ENCODE measurements around the gene TREH.

DNA sequence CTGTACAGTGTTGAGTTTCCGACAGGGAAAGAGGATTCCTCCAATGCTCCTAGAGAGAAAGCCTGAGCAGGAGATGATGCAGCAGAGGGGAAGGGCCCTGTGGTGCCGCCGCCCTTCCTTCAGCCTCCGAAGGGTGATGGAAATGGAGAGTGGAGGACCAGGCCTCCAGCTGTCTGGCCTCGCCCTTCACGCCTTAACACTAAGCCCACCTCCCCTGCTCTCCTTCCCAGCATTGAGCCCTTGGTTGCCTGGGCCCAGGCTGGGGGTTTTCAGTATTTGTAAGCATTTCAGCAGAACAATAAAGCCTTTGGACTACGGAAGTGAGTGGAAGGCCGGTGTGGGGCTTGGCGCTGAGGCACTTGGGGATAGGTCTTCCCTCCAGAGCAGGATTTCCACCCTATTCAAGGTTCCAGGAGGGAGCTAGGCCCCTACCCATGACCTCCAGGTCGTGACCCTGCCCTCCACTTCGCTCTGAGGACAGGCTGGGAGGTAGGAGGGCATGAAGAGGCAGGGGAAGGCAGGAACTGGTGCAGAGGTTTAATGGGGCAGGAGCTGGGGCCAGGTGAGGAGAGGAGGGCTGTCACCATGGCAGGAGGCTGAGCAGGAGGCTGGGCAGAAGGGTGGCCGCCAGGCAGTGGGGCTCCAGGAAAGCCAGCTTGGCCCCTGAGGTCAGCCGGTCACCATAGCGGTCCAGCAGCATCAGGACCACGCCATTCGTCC lies 21.6 kb downstream of the TREH start:
- TF ChIP-seq POLR2AphosphoS5 (IDR thresholded peaks at IDR 0.05; ENCODE audit: low read depth, low read length): no peak; the same call in 1 of the 2 replicates
- TF ChIP-seq, protein P1, sequence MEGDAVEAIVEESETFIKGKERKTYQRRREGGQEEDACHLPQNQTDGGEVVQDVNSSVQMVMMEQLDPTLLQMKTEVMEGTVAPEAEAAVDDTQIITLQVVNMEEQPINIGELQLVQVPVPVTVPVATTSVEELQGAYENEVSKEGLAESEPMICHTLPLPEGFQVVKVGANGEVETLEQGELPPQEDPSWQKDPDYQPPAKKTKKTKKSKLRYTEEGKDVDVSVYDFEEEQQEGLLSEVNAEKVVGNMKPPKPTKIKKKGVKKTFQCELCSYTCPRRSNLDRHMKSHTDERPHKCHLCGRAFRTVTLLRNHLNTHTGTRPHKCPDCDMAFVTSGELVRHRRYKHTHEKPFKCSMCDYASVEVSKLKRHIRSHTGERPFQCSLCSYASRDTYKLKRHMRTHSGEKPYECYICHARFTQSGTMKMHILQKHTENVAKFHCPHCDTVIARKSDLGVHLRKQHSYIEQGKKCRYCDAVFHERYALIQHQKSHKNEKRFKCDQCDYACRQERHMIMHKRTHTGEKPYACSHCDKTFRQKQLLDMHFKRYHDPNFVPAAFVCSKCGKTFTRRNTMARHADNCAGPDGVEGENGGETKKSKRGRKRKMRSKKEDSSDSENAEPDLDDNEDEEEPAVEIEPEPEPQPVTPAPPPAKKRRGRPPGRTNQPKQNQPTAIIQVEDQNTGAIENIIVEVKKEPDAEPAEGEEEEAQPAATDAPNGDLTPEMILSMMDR (IDR thresholded peaks at IDR 0.05): no peak
- no peak for TF ChIP-seq TCF7L2 (IDR thresholded peaks at IDR 0.05; ENCODE audit: low read depth, low read length)
- TF ChIP-seq SIN3A (IDR thresholded peaks at IDR 0.05; ENCODE audit: borderline replicate concordance, insufficient read depth, low read depth, low read length): no peak
- TF ChIP-seq, protein P2, sequence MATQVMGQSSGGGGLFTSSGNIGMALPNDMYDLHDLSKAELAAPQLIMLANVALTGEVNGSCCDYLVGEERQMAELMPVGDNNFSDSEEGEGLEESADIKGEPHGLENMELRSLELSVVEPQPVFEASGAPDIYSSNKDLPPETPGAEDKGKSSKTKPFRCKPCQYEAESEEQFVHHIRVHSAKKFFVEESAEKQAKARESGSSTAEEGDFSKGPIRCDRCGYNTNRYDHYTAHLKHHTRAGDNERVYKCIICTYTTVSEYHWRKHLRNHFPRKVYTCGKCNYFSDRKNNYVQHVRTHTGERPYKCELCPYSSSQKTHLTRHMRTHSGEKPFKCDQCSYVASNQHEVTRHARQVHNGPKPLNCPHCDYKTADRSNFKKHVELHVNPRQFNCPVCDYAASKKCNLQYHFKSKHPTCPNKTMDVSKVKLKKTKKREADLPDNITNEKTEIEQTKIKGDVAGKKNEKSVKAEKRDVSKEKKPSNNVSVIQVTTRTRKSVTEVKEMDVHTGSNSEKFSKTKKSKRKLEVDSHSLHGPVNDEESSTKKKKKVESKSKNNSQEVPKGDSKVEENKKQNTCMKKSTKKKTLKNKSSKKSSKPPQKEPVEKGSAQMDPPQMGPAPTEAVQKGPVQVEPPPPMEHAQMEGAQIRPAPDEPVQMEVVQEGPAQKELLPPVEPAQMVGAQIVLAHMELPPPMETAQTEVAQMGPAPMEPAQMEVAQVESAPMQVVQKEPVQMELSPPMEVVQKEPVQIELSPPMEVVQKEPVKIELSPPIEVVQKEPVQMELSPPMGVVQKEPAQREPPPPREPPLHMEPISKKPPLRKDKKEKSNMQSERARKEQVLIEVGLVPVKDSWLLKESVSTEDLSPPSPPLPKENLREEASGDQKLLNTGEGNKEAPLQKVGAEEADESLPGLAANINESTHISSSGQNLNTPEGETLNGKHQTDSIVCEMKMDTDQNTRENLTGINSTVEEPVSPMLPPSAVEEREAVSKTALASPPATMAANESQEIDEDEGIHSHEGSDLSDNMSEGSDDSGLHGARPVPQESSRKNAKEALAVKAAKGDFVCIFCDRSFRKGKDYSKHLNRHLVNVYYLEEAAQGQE (IDR thresholded peaks at IDR 0.05; ENCODE audit: insufficient read depth in 1 of 2, low read depth in 2 of 2, low read length in 1 of 2): no peak
